Keratinocyte (primary cell): ENCODE results near the gene HS3ST6. TPM values are rescaled to one million over a fixed set of nuclear protein-coding genes. Genes with fewer than 3 reads are reported as not detected.

Experiments
- DNase-seq: peaks from one replicate; pipeline ENCODE4 v3.0.0-alpha.2; 2011; ENCODE audit warnings: low read depth, missing footprints, low spot score
- FAIRE-seq: peaks from 2 replicates; lab custom pipeline; 2011; peaks lifted over from hg19 to GRCh38; lab: Jason Lieb, UNC
- H2AFZ ChIP-seq: 2 replicates; pipeline ENCODE4 v1.6.0; 2012; ENCODE audit warnings: low read length, control low read depth, inconsistent platforms; ENCODE audit not compliant: control insufficient read depth
- H3K27ac ChIP-seq: 2 replicates; pipeline ENCODE4 v1.5.1; 2011; ENCODE audit warnings: low read length; ENCODE audit not compliant: control insufficient read depth, insufficient read depth
- H3K27me3 ChIP-seq: 3 replicates; pipeline ENCODE4 v1.6.0; 2011; ENCODE audit warnings: low read length; ENCODE audit not compliant: control insufficient read depth, insufficient read depth; ENCODE audit errors: extremely low read depth
- H3K36me3 ChIP-seq, 2 experiments: 2 replicates in 1 of 2; 3 replicates in 1 of 2; pipeline ENCODE4 v1.5.1; 2011; ENCODE audit warnings: low read length in 2 of 2, mild to moderate bottlenecking in 1 of 2; ENCODE audit not compliant: control insufficient read depth in 2 of 2, insufficient read depth in 2 of 2; ENCODE audit errors: extremely low read depth in 1 of 2
- H3K4me1 ChIP-seq: 3 replicates; pipeline ENCODE4 v1.5.1; 2011; ENCODE audit warnings: low read length; ENCODE audit not compliant: control insufficient read depth, insufficient read depth; ENCODE audit errors: extremely low read depth
- H3K4me2 ChIP-seq: 3 replicates; pipeline ENCODE4 v1.6.0; 2011; ENCODE audit warnings: low read depth, low read length; ENCODE audit not compliant: control insufficient read depth, insufficient read depth; ENCODE audit errors: extremely low read depth
- H3K4me3 ChIP-seq, 3 experiments: fragments of 200-600 bp in 1 of 3; sonication (generic) in 1 of 3; 2 replicates in 2 of 3; 3 replicates in 1 of 3; pipeline ENCODE4 v1.5.1; 2011 to 2016; ENCODE audit warnings: low read length in 3 of 3, mild to moderate bottlenecking in 3 of 3, control low read depth in 2 of 3, inconsistent platforms in 1 of 3, low read depth in 1 of 3, mixed read lengths in 1 of 3, mixed run types in 1 of 3, moderate library complexity in 1 of 3; ENCODE audit not compliant: control insufficient read depth in 2 of 3, insufficient read depth in 2 of 3; ENCODE audit errors: extremely low read depth in 1 of 3
- H3K79me2 ChIP-seq: 2 replicates; pipeline ENCODE4 v1.6.0; 2012; ENCODE audit warnings: low read length; ENCODE audit not compliant: control insufficient read depth, insufficient read depth
- H3K9ac ChIP-seq: 3 replicates; pipeline ENCODE4 v1.6.0; 2011; ENCODE audit warnings: low read length; ENCODE audit not compliant: control insufficient read depth, insufficient read depth; ENCODE audit errors: extremely low read depth
- H3K9me1 ChIP-seq: 3 replicates; pipeline ENCODE4 v1.6.0; 2011; ENCODE audit warnings: low read length; ENCODE audit not compliant: control insufficient read depth, insufficient read depth; ENCODE audit errors: extremely low read depth
- H3K9me3 ChIP-seq: 2 replicates; pipeline ENCODE4 v1.5.1; 2012; ENCODE audit warnings: low read depth, low read length; ENCODE audit not compliant: control insufficient read depth
- H4K20me1 ChIP-seq: 3 replicates; pipeline ENCODE4 v1.6.0; 2011; ENCODE audit warnings: low read length; ENCODE audit not compliant: control insufficient read depth, insufficient read depth; ENCODE audit errors: extremely low read depth
- EZH2 ChIP-seq: IDR thresholded peaks from one replicate; pipeline ENCODE4 v1.6.1; 2012; ENCODE audit warnings: inconsistent platforms, mild to moderate bottlenecking, low read length, moderate library complexity
- dilution Hi-C: fragments of 300-500 bp; cut with MboI; formaldehyde crosslinking; loops from one replicate; pipeline ENCODE4 v1.7.0; 2020; ENCODE audit warnings: low sequenced_read_pairs; ENCODE audit not compliant: extremely low pct_ligation_motif_present
- polyA plus RNA-seq, 5 experiments: library from polyadenylated mRNA; depleted of rRNA in 3 of 5; stranded (reverse) in 3 of 5; stranded (forward) in 1 of 5; unstranded in 1 of 5; fragments of >200 nt; gene quantifications; 1 replicate in 1 of 5; 2 replicates in 3 of 5; 3 replicates in 1 of 5; pipeline versions ENCODE4 v1.2.1 to v1.2.3, GENCODE V29; 2011 to 2012; ENCODE audit warnings: missing spikeins in 2 of 5, low read depth in 1 of 5, low replicate concordance in 1 of 5
- TF ChIP-seq, protein P1 (sequence below), 3 experiments: IDR thresholded peaks in 1 of 3; conservative IDR thresholded peaks in 1 of 3; optimal IDR thresholded peaks in 1 of 3; 2 replicates in 2 of 3; 3 replicates in 1 of 3; pipeline versions ENCODE3 to v1.5.1; 2011; ENCODE audit warnings: low read length in 3 of 3, mild to moderate bottlenecking in 3 of 3, moderate library complexity in 2 of 3, control low read depth in 1 of 3, inconsistent platforms in 1 of 3; ENCODE audit not compliant: insufficient read depth in 2 of 3; ENCODE audit errors: extremely low read depth in 1 of 3

HS3ST6 gene
- polyA plus RNA-seq, 1 donor (not counting 4 experiments of a cell fraction or from before 2014, with no cell fraction given) = not detected

DNA sequence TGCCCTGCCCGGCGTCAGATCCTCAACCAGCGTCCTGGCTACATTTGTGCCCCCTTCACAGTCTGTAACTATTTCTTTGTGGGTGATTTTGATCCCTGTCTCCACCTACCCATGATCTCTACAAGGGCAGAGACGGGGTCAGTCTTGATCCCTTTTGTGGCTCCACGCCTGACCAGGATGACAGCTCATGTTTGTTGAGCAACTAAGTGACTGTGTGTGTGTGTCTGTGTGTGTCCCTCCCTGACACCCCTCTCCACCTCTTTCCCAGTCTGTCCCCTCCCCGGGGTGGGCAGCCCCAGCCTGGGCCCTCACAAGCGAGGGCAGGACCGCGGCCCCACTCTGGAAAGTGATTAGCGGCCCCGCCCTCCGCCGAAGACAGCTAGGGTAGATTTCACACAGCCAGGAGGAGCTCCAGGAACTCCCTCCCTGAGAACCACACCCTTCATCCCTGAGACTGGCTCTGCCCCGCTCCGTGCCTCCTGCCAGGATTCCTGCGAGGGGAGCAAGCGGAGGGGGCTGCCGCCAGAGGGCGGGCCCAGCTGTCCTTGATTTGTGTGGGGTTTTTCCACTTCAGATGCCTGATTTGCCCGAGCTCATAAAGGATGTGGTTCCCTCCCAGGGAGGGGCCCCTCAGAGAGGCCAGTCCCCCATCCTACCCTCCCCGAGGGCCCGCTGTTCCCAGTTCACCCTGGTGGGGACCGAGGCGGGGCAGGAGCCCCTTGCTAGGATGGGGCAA, 5.3 kb upstream of the HS3ST6 start:
- Histone ChIP-seq H3K27ac (no peak overlapping the region), H3K9me3 (no peaks in the 10 kb centered on the region), H4K20me1 (no peaks in the 10 kb centered on the region), H3K79me2 (no peaks in the 10 kb centered on the region), H3K9me1 (no peaks in the 10 kb centered on the region), H3K9ac (no peak overlapping the region), H3K4me1 (no peaks in the 10 kb centered on the region), H2AFZ (no peak overlapping the region), H3K4me2 (no peak overlapping the region), H3K36me3 (no peaks in the 10 kb centered on the region), H3K4me3 (no peak overlapping the region), H3K27me3 (peaks cover 45% of the 10 kb centered on the region)
- no peak for FAIRE-seq
- DNase-seq = no peak
- TF ChIP-seq, protein P1, sequence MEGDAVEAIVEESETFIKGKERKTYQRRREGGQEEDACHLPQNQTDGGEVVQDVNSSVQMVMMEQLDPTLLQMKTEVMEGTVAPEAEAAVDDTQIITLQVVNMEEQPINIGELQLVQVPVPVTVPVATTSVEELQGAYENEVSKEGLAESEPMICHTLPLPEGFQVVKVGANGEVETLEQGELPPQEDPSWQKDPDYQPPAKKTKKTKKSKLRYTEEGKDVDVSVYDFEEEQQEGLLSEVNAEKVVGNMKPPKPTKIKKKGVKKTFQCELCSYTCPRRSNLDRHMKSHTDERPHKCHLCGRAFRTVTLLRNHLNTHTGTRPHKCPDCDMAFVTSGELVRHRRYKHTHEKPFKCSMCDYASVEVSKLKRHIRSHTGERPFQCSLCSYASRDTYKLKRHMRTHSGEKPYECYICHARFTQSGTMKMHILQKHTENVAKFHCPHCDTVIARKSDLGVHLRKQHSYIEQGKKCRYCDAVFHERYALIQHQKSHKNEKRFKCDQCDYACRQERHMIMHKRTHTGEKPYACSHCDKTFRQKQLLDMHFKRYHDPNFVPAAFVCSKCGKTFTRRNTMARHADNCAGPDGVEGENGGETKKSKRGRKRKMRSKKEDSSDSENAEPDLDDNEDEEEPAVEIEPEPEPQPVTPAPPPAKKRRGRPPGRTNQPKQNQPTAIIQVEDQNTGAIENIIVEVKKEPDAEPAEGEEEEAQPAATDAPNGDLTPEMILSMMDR (optimal IDR thresholded peaks at IDR 0.05 in 1 of 3, IDR thresholded peaks at IDR 0.05 in 1 of 3, conservative IDR thresholded peaks at IDR 0.05 in 1 of 3; ENCODE audit: extremely low read depth in 1 of 3, insufficient read depth in 2 of 3, low read length in 3 of 3) = peak in 2 of 3 experiments; percentile 14 to 15
- no peak for TF ChIP-seq EZH2
- dilution Hi-C loops = no loop called here

DNA sequence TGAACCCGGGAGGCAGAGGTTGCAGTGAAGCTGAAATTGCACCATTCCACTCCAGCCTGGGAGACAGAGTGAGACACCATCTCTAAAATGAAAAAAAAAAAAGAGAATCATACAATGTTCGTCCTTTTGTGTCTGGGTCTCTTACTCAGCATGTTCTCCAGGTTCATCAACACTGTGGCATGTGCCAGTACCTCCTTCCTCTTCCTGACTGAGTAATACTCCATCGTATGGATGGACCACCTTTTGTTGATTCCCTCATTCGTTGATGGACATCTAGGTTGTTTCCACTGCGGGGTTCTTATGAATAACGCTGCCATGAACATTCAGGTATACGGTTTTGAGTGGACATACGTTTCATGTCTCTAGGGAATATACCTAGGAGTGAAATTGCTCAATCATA, 4.1 kb upstream of the HS3ST6 start:
- H3K36me3 ChIP-seq = no peaks in the 10 kb centered on the region
- DNase-seq = no peak
- no peaks in the 10 kb centered on the region for H4K20me1 ChIP-seq
- no peak for FAIRE-seq
- H3K9me3 ChIP-seq = no peaks in the 10 kb centered on the region
- H3K27ac ChIP-seq = no peak overlapping the region
- no peak for TF ChIP-seq EZH2
- TF ChIP-seq, protein P1 (optimal IDR thresholded peaks at IDR 0.05 in 1 of 3, IDR thresholded peaks at IDR 0.05 in 1 of 3, conservative IDR thresholded peaks at IDR 0.05 in 1 of 3; ENCODE audit: extremely low read depth in 1 of 3, insufficient read depth in 2 of 3, low read length in 3 of 3) = no peak
- H3K4me1 ChIP-seq = no peaks in the 10 kb centered on the region
- peaks cover 53% of the 10 kb centered on the region for H3K27me3 ChIP-seq
- no peaks in the 10 kb centered on the region for H3K79me2 ChIP-seq
- H3K9ac ChIP-seq = no peak overlapping the region
- no peak overlapping the region for H2AFZ ChIP-seq
- H3K9me1 ChIP-seq = no peaks in the 10 kb centered on the region
- dilution Hi-C loops = no loop called here
- no peak overlapping the region for H3K4me2 ChIP-seq
- H3K4me3 ChIP-seq = no peak overlapping the region
